ENCODE data around the gene DIP2C.
"Not testable (repeated sequence)": the region's sequence is repeated elsewhere in the genome, so short reads cannot be mapped to it uniquely, and the experiment has no call there.

DIP2C gene

GRCh38 chr10:697097-697875 is 7.8 kb upstream of the DIP2C start:
- no peak for DNase-seq

GRCh38 chr10:695396-695795 is 5.9 kb upstream of the DIP2C start:
- DNase-seq = no peak

GRCh38 chr10:693506-693905 is 4.0 kb upstream of the DIP2C start:
- DNase-seq = no peak

GRCh38 chr10:692682-693351 is 3.3 kb upstream of the DIP2C start:
- DNase-seq = no peak

GRCh38 chr10:691216-691615 is 1.7 kb upstream of the DIP2C start:
- DNase-seq = no peak

- no peak for DNase-seq
Measured at GRCh38 chr10:690372-691161, 1.1 kb upstream of the DIP2C start.

- no peak for DNase-seq
Measured at GRCh38 chr10:689121-689451, 382 bp downstream of the DIP2C start.

- peak; percentile 2 for DNase-seq
Measured at GRCh38 chr10:688312-689120, 952 bp downstream of the DIP2C start.

- no peak for DNase-seq
Measured at GRCh38 chr10:687583-688311, 1.7 kb downstream of the DIP2C start.

- no peak for DNase-seq
Measured at GRCh38 chr10:686155-686931, 3.1 kb downstream of the DIP2C start.

- DNase-seq = no peak
Measured at GRCh38 chr10:685613-686012, 3.9 kb downstream of the DIP2C start.

- DNase-seq = no peak
Measured at GRCh38 chr10:683448-684071, 5.9 kb downstream of the DIP2C start.

- DNase-seq = no peak
Measured at GRCh38 chr10:682931-683447, 6.5 kb downstream of the DIP2C start.

GRCh38 chr10:681670-682318 is 7.7 kb downstream of the DIP2C start:
- DNase-seq = no peak

- DNase-seq = no peak
Measured at GRCh38 chr10:680745-681144, 8.7 kb downstream of the DIP2C start.

- DNase-seq = no peak
Measured at GRCh38 chr10:680146-680545, 9.3 kb downstream of the DIP2C start.

GRCh38 chr10:679556-679955 is 9.9 kb downstream of the DIP2C start:
- no peak for DNase-seq

GRCh38 chr10:678662-679005 is 10.8 kb downstream of the DIP2C start:
- not testable (repeated sequence) for DNase-seq

GRCh38 chr10:677750-678661 is 11.5 kb downstream of the DIP2C start:
- DNase-seq = no peak

All from NCI-H2171 (cell line).